Sigmoid colon (tissue), 7 donors: ENCODE measurements around the gene CSTPP1. TPM values are rescaled to one million over a fixed set of nuclear protein-coding genes. Genes with fewer than 3 reads are reported as not detected.
"Not testable (repeated sequence)": the region's sequence is repeated elsewhere in the genome, so short reads cannot be mapped to it uniquely, and the experiment has no call there.

Source experiments
- DNase-seq: peaks from one replicate; pipeline ENCODE4 v3.0.0-alpha.2; 2019
- H3K27ac ChIP-seq, 4 donors: fragments of 200-600 bp; sonication (generic); one replicate each; pipeline ENCODE4 v1.5.1; 2016 to 2019; ENCODE audit warnings: mild to moderate bottlenecking in 1 of 4
- H3K27me3 ChIP-seq, 3 donors: fragments of 200-600 bp; sonication (generic); one replicate each; pipeline ENCODE4 v1.5.1; 2019; ENCODE audit warnings: mild to moderate bottlenecking in 1 of 3
- H3K36me3 ChIP-seq, 4 donors: fragments of 200-600 bp; sonication (generic); one replicate each; pipeline ENCODE4 v1.5.1; 2016 to 2019
- H3K4me1 ChIP-seq, 4 donors: fragments of 200-600 bp; sonication (generic); one replicate each; pipeline ENCODE4 v1.5.1; 2017 to 2019
- H3K4me3 ChIP-seq, 4 donors: fragments of 200-600 bp; sonication (generic); one replicate each; pipeline ENCODE4 v1.5.1; 2017 to 2019; ENCODE audit warnings: mild to moderate bottlenecking in 2 of 4, moderate library complexity in 1 of 4
- H3K9me3 ChIP-seq, 4 donors: fragments of 200-600 bp in 3 of 4; sonication (generic) in 3 of 4; one replicate each; pipeline versions ENCODE4 v1.5.1 to v1.6.1; 2013 to 2019
- CTCF ChIP-seq, 4 experiments: fragments of 450-650 bp in 3 of 4; fragments of 200-600 bp in 1 of 4; IDR thresholded peaks; one replicate each; pipeline ENCODE4 v1.5.1; 2016 to 2019; ENCODE audit warnings: antibody characterized with exemption in 4 of 4, mild to moderate bottlenecking in 3 of 4, moderate library complexity in 2 of 4
- EP300 ChIP-seq, 4 donors: sonication (generic); formaldehyde crosslinking; IDR thresholded peaks; one replicate each; pipeline ENCODE4 v1.6.1; 2017; ENCODE audit warnings: antibody characterized with exemption in 4 of 4
- POLR2A ChIP-seq, 2 donors: fragments of 450-650 bp; IDR thresholded peaks; one replicate each; pipeline ENCODE4 v1.6.1; 2016; ENCODE audit warnings: antibody characterized with exemption in 2 of 2, mild to moderate bottlenecking in 2 of 2, moderate library complexity in 2 of 2
- POLR2AphosphoS5 ChIP-seq, 4 donors: sonication (generic); formaldehyde crosslinking; IDR thresholded peaks; one replicate each; pipeline ENCODE4 v1.6.1; 2017; ENCODE audit warnings: antibody characterized with exemption in 4 of 4
- WGBS, 2 donors: extraction: QIAGEN DNeasy Blood & Tissue Kit; methylation state at CpG; one replicate each; pipeline ENCODE4 v1.1.7; 2013; 5-methylcytosine and 5-hydroxymethylcytosine counted together
- intact Hi-C: fragments of 100-400 bp; cut with DNase I; formaldehyde crosslinking; loops from one replicate; pipeline ENCODE4 v1.15.1; 2023
- polyA plus RNA-seq, 3 donors: library from polyadenylated mRNA; stranded (reverse); fragments of 200-250 nt; gene quantifications; one replicate each; pipeline ENCODE4 v1.2.3, GENCODE V29; 2013
- total RNA-seq, 4 donors: library from RNA; depleted of rRNA; stranded (reverse); fragments of >200 nt; gene quantifications; one replicate each; pipeline ENCODE4 v1.1.0, GENCODE V29; 2016
- donor health status: healthy with polysubstance abuse.
- donor health status: Bipolar disorder and iron deficiency.
- donor health status: healthy.

The CSTPP1 gene
- total and polyA plus RNA-seq, 7 donors: 12.9 to 29.4 (median 22.8) TPM

GRCh38 chr11:46918788-46919513, 17.6 kb upstream of the CSTPP1 start:
- TF ChIP-seq EP300 (IDR thresholded peaks at IDR 0.05): no peak
- no peak for TF ChIP-seq CTCF (IDR thresholded peaks at IDR 0.05)
- no peak for TF ChIP-seq POLR2AphosphoS5 (IDR thresholded peaks at IDR 0.05)
- H3K9me3 ChIP-seq: no peaks in the 10 kb centered on the region
- peaks cover 0 to 65% (median 53%) of the 10 kb centered on the region in 4 donors for H3K4me1 ChIP-seq
- intact Hi-C loops: loop anchor here (5.0 kb wide), 1 partner anchor 83 kb away; no protein-coding TSS in a partner anchor
- peak overlapping the region in 3 of 4 donors; percentile 47 to 84 (median 74) for H3K27ac ChIP-seq
- 19 to 24% methylated on average over 17 of the region's 17 CpGs for WGBS, 2 donors
- no peak for DNase-seq
- H3K27me3 ChIP-seq: no peaks in the 10 kb centered on the region
- no peaks in the 10 kb centered on the region for H3K36me3 ChIP-seq
- peak overlapping the region; percentile 47 to 76 (median 60) for H3K4me3 ChIP-seq

GRCh38 chr11:46920755-46921154, 15.8 kb upstream of the CSTPP1 start:
- DNase-seq: peak; percentile 89
- peak overlapping the region; percentile 53 to 84 (median 69) for H3K27ac ChIP-seq
- H3K4me3 ChIP-seq: no peak overlapping the region
- no peaks in the 10 kb centered on the region for H3K9me3 ChIP-seq
- intact Hi-C loops: no loop called here
- H3K27me3 ChIP-seq: no peaks in the 10 kb centered on the region
- H3K36me3 ChIP-seq: no peaks in the 10 kb centered on the region
- TF ChIP-seq POLR2AphosphoS5 (IDR thresholded peaks at IDR 0.05) (peak in 2 of 4 donors; percentile 50 to 66), CTCF (IDR thresholded peaks at IDR 0.05) (no peak)
- peaks cover 0 to 51% (median 43%) of the 10 kb centered on the region in 4 donors for H3K4me1 ChIP-seq
- WGBS, 2 donors: 73 to 75% methylated on average over 4 of the region's 4 CpGs

DNA sequence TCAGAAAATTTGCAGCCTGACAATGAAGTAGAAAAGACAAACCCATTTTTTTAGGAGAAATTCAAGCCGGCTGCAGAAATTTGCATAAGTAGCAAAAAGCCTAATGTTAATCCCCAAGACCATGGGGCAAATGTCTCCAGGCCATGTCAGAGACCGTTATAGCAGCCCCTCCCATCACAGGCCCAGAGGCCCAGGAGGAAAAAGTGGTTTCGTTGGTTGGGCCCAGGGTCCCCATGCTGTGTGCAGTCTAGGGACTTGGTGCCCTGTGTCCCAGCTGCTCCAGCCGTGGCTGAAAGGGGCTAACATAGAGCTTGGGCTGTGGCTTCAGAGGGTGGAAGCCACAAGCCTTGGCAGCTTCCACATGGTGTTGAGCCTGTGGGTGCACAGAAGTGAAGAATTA, 8.6 kb upstream of the CSTPP1 start:
- H3K27ac ChIP-seq, H3K27me3 ChIP-seq, H3K36me3 ChIP-seq, H3K4me1 ChIP-seq, H3K9me3 ChIP-seq, intact Hi-C loops, DNase-seq, H3K4me3 ChIP-seq: not testable (repeated sequence)
- WGBS, 2 donors: 88 to 91% methylated on average over 4 of the region's 4 CpGs

- H3K36me3 ChIP-seq, H3K9me3 ChIP-seq, DNase-seq, intact Hi-C loops, H3K4me3 ChIP-seq, H3K27me3 ChIP-seq, H3K27ac ChIP-seq, H3K4me1 ChIP-seq: not testable (repeated sequence)
- 17 to 59% methylated on average over 1 of the region's 1 CpG for WGBS, 2 donors
These were observed 7.9 kb upstream of the CSTPP1 start for GRCh38 chr11:46928701-46929100.

DNA sequence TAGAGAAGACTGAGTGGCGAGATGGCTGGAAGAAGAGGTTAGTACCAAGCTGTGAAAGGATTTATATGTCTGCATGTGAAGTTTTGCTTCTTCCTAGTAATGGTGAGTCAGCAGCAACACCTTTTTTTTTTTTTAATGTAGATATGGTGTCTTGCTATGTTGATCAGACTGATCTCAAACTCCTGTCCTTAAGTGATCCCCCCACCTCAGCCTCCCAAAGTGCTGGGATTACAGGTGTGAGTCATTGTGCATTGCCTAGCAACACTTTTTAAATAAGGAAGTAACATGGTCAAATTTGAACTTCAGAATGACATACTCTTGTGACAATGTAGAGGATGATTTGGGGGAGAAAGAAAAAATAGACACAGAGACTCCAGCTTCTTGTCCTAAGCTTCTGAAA, 6.5 kb upstream of the CSTPP1 start:
- no peaks in the 10 kb centered on the region for H3K4me1 ChIP-seq
- H3K36me3 ChIP-seq: no peaks in the 10 kb centered on the region
- intact Hi-C loops: no loop called here
- H3K27ac ChIP-seq: no peak overlapping the region
- H3K4me3 ChIP-seq: no peak overlapping the region
- TF ChIP-seq EP300 (IDR thresholded peaks at IDR 0.05): no peak
- no peak for TF ChIP-seq POLR2A (IDR thresholded peaks at IDR 0.05)
- no peak for TF ChIP-seq CTCF (IDR thresholded peaks at IDR 0.05)
- no peak for TF ChIP-seq POLR2AphosphoS5 (IDR thresholded peaks at IDR 0.05)
- DNase-seq: no peak
- no peaks in the 10 kb centered on the region for H3K27me3 ChIP-seq
- WGBS, 2 donors: 72 to 81% methylated on average over 1 of the region's 1 CpG
- no peaks in the 10 kb centered on the region for H3K9me3 ChIP-seq

DNA sequence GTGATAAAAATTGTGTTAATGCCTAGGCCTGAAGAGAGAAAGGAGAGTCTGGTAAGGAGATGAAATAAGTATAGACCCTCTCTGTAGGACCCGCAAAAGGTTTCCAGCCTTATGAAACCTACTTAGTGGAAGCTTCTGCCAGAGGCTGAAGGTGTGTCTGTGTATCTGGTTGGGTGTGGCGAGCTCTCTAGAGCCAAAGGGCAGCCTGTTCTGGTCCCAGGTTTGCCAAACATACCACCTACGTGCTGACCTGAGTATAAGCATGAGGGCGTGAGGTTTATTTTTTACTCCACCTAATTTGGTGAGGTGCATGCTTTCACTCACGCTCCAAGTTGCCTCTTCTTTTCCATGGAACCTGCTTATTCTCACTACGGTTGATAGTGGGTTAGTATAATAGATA, 5.6 kb downstream of the CSTPP1 start:
- TF ChIP-seq POLR2A (IDR thresholded peaks at IDR 0.05) (no peak), CTCF (IDR thresholded peaks at IDR 0.05) (no peak), POLR2AphosphoS5 (IDR thresholded peaks at IDR 0.05) (no peak), EP300 (IDR thresholded peaks at IDR 0.05) (no peak)
- no peak overlapping the region for H3K27ac ChIP-seq
- WGBS, 2 donors: 25 to 75% methylated on average over 6 of the region's 6 CpGs
- H3K4me1 ChIP-seq: peaks cover 0 to 5% (median 5%) of the 10 kb centered on the region in 4 donors
- intact Hi-C loops: no loop called here
- H3K36me3 ChIP-seq: peaks cover 0 to 4% (median 0%) of the 10 kb centered on the region in 4 donors
- H3K27me3 ChIP-seq: no peaks in the 10 kb centered on the region
- no peak overlapping the region for H3K4me3 ChIP-seq
- H3K9me3 ChIP-seq: no peaks in the 10 kb centered on the region
- no peak for DNase-seq
